TTC549 (cell line): ENCODE measurements around the gene OR2F1.
"Not testable (repeated sequence)": the region's sequence is repeated elsewhere in the genome, so short reads cannot be mapped to it uniquely, and the experiment has no call there.

Experiments used
- FAIRE-seq: peaks from 2 replicates; lab custom pipeline; 2012; peaks lifted over from hg19 to GRCh38; lab: Jason Lieb, UNC

The OR2F1 gene

GRCh38 chr7:144009361-144009760 is 54.7 kb downstream of the OR2F1 start:
- FAIRE-seq: no peak

GRCh38 chr7:144010061-144010460 is 55.4 kb downstream of the OR2F1 start:
- not testable (repeated sequence) for FAIRE-seq

GRCh38 chr7:144010821-144011220 is 56.2 kb downstream of the OR2F1 start:
- not testable (repeated sequence) for FAIRE-seq

GRCh38 chr7:144011458-144012230 is 57.0 kb downstream of the OR2F1 start:
- FAIRE-seq: no peak
